Measurements from ENCODE around the gene SIAE.

The SIAE gene

GRCh38 chr11:124644426-124645280 lies 28.9 kb downstream of the SIAE start:
- ATAC-seq: no peak
- no peak overlapping the region for H3K4me3 Mint-ChIP-seq
- H3K27ac Mint-ChIP-seq: no peak overlapping the region

GRCh38 chr11:124643605-124644425 lies 29.7 kb downstream of the SIAE start:
- Mint-ChIP-seq H3K9me3 (no peaks in the 10 kb centered on the region), H3K27ac (no peak overlapping the region), H3K4me3 (no peak overlapping the region), H3K4me1 (no peaks in the 10 kb centered on the region), H3K36me3 (no peaks in the 10 kb centered on the region)
- ATAC-seq: no peak
- DNase-seq (ENCODE audit: low spot score in 2 of 2): no peak

More at GRCh38 chr11:124644426-124645280, 28.9 kb downstream of the SIAE start:
- Mint-ChIP-seq H3K9me3 (no peaks in the 10 kb centered on the region), H3K4me1 (no peaks in the 10 kb centered on the region), H3K36me3 (no peaks in the 10 kb centered on the region)
- DNase-seq (ENCODE audit: low spot score in 2 of 2): no peak

GRCh38 chr11:124643042-124643604 lies 30.4 kb downstream of the SIAE start:
- H3K9me3 Mint-ChIP-seq: no peaks in the 10 kb centered on the region
- DNase-seq (ENCODE audit: low spot score in 2 of 2) (no peak), ATAC-seq (no peak)
- no peaks in the 10 kb centered on the region for H3K4me1 Mint-ChIP-seq
- no peaks in the 10 kb centered on the region for H3K36me3 Mint-ChIP-seq
- no peak overlapping the region for H3K4me3 Mint-ChIP-seq
- no peak overlapping the region for H3K27ac Mint-ChIP-seq

- ATAC-seq: no peak
- no peak for DNase-seq (ENCODE audit: low spot score in 2 of 2)
- H3K9me3 Mint-ChIP-seq: no peaks in the 10 kb centered on the region
Observed at GRCh38 chr11:124642628-124643027, 30.9 kb downstream of the SIAE start.

GRCh38 chr11:124640666-124641065 lies 32.9 kb downstream of the SIAE start:
- Mint-ChIP-seq H3K4me1 (no peaks in the 10 kb centered on the region), H3K36me3 (peaks cover 15% of the 10 kb centered on the region)
- DNase-seq (ENCODE audit: low spot score in 2 of 2): no peak

More at GRCh38 chr11:124642628-124643027, 30.9 kb downstream of the SIAE start:
- Mint-ChIP-seq H3K36me3 (no peaks in the 10 kb centered on the region), H3K4me1 (no peaks in the 10 kb centered on the region), H3K4me3 (no peak overlapping the region), H3K27ac (no peak overlapping the region)

GRCh38 chr11:124639186-124639585 lies 34.4 kb downstream of the SIAE start:
- Mint-ChIP-seq H3K4me1 (no peaks in the 10 kb centered on the region), H3K4me3 (no peak overlapping the region), H3K9me3 (no peaks in the 10 kb centered on the region), H3K27ac (peak overlapping the region; percentile 33), H3K36me3 (peaks cover 30% of the 10 kb centered on the region)
- ATAC-seq (no peak), DNase-seq (ENCODE audit: low spot score in 2 of 2) (no peak)

More at GRCh38 chr11:124640666-124641065, 32.9 kb downstream of the SIAE start:
- H3K4me3 Mint-ChIP-seq: no peak overlapping the region
- no peaks in the 10 kb centered on the region for H3K9me3 Mint-ChIP-seq
- no peak for ATAC-seq
- peak overlapping the region; percentile 18 for H3K27ac Mint-ChIP-seq

GRCh38 chr11:124638500-124638899 lies 35.0 kb downstream of the SIAE start:
- H3K4me1 Mint-ChIP-seq: no peaks in the 10 kb centered on the region
- no peaks in the 10 kb centered on the region for H3K9me3 Mint-ChIP-seq
- H3K27ac Mint-ChIP-seq: peak overlapping the region; percentile 33
- ATAC-seq (no peak), DNase-seq (ENCODE audit: low spot score in 2 of 2) (no peak)
- no peak overlapping the region for H3K4me3 Mint-ChIP-seq
- H3K36me3 Mint-ChIP-seq: peaks cover 37% of the 10 kb centered on the region

GRCh38 chr11:124635932-124636331 lies 37.6 kb downstream of the SIAE start:
- no peak overlapping the region for H3K4me3 Mint-ChIP-seq
- no peaks in the 10 kb centered on the region for H3K4me1 Mint-ChIP-seq
- ATAC-seq (no peak), DNase-seq (ENCODE audit: low spot score in 2 of 2) (no peak)
- no peaks in the 10 kb centered on the region for H3K9me3 Mint-ChIP-seq
- H3K36me3 Mint-ChIP-seq: peaks cover 63% of the 10 kb centered on the region
- peak overlapping the region; percentile 4 for H3K27ac Mint-ChIP-seq

- Mint-ChIP-seq H3K4me1 (no peaks in the 10 kb centered on the region), H3K4me3 (no peak overlapping the region), H3K9me3 (no peaks in the 10 kb centered on the region), H3K27ac (no peak overlapping the region), H3K36me3 (peaks cover 88% of the 10 kb centered on the region)
- ATAC-seq: no peak
- DNase-seq (ENCODE audit: low spot score in 2 of 2): no peak
Observed at GRCh38 chr11:124633355-124633754, 40.2 kb downstream of the SIAE start.

- peaks cover 13% of the 10 kb centered on the region for H3K4me1 Mint-ChIP-seq
- H3K27ac Mint-ChIP-seq: no peak overlapping the region
- no peak overlapping the region for H3K4me3 Mint-ChIP-seq
- peaks cover 98% of the 10 kb centered on the region for H3K36me3 Mint-ChIP-seq
- ATAC-seq (no peak), DNase-seq (ENCODE audit: low spot score in 2 of 2) (no peak)
- no peaks in the 10 kb centered on the region for H3K9me3 Mint-ChIP-seq
Observed at GRCh38 chr11:124629961-124630360, 43.6 kb downstream of the SIAE start.

GRCh38 chr11:124627546-124627945 lies 46.0 kb downstream of the SIAE start:
- Mint-ChIP-seq H3K9me3 (no peaks in the 10 kb centered on the region), H3K4me1 (peaks cover 22% of the 10 kb centered on the region), H3K36me3 (peaks cover 88% of the 10 kb centered on the region), H3K27ac (no peak overlapping the region), H3K4me3 (no peak overlapping the region)
- ATAC-seq (no peak), DNase-seq (ENCODE audit: low spot score in 2 of 2) (no peak)

GRCh38 chr11:124625504-124626168 lies 47.9 kb downstream of the SIAE start:
- Mint-ChIP-seq H3K9me3 (no peaks in the 10 kb centered on the region), H3K27ac (no peak overlapping the region), H3K4me3 (no peak overlapping the region), H3K36me3 (peaks cover 71% of the 10 kb centered on the region), H3K4me1 (peaks cover 22% of the 10 kb centered on the region)
- ATAC-seq: no peak
- DNase-seq (ENCODE audit: low spot score in 2 of 2): no peak

GRCh38 chr11:124623861-124624525 lies 49.5 kb downstream of the SIAE start:
- H3K27ac Mint-ChIP-seq: peak overlapping the region; percentile 98
- H3K9me3 Mint-ChIP-seq: no peaks in the 10 kb centered on the region
- DNase-seq (ENCODE audit: low spot score in 2 of 2): no peak
- H3K36me3 Mint-ChIP-seq: peaks cover 55% of the 10 kb centered on the region
- H3K4me1 Mint-ChIP-seq: peaks cover 22% of the 10 kb centered on the region
- ATAC-seq: no peak
- peak overlapping the region; percentile 95 for H3K4me3 Mint-ChIP-seq

GRCh38 chr11:124622531-124623451 lies 50.7 kb downstream of the SIAE start, which contains the start of gene TBRG1:
Gene TBRG1, plus strand, starts transcription at chr11:124622864. Its CDS starts 220 bp downstream, at chr11:124623084.
- Mint-ChIP-seq H3K27ac (peak within 1 kb of the TSS; percentile 98), H3K9me3 (no peaks in the 10 kb centered on the region), H3K4me1 (peaks cover 22% of the 10 kb centered on the region), H3K36me3 (peaks cover 44% of the 10 kb centered on the region), H3K4me3 (peak within 1 kb of the TSS; percentile 95)
- peak; percentile 97 for ATAC-seq
- DNase-seq (ENCODE audit: low spot score in 2 of 2): peak; percentile 57 to 87
